Loucy (cell line): ENCODE measurements around the gene ARHGEF25.

ENCODE experiments used
- H2AFZ ChIP-seq: fragments of 200-600 bp; sonication (generic); 2 replicates; pipeline ENCODE4 v1.6.0; 2016; ENCODE audit warnings: antibody characterized with exemption, mild to moderate bottlenecking, low read length, moderate library complexity
- H3F3A ChIP-seq: fragments of 200-600 bp; 2 replicates; pipeline ENCODE4 v1.6.0; 2016; ENCODE audit warnings: antibody characterized with exemption, low read depth, mild to moderate bottlenecking
- H3K27me3 ChIP-seq: fragments of 200-600 bp; sonication (generic); 2 replicates; pipeline ENCODE4 v1.6.1; 2014; ENCODE audit warnings: low read length, mild to moderate bottlenecking; ENCODE audit not compliant: insufficient read depth, poor library complexity, severe bottlenecking
- H3K36me3 ChIP-seq: fragments of 200-600 bp; sonication (generic); 2 replicates; pipeline ENCODE4 v1.6.1; 2016; ENCODE audit warnings: low read length; ENCODE audit not compliant: insufficient read depth
- H3K4me1 ChIP-seq: fragments of 200-600 bp; sonication (generic); 2 replicates; pipeline ENCODE4 v1.5.1; 2014; ENCODE audit warnings: low read length, mild to moderate bottlenecking; ENCODE audit not compliant: insufficient read depth, poor library complexity, severe bottlenecking
- H3K4me2 ChIP-seq: fragments of 200-600 bp; sonication (generic); 2 replicates; pipeline ENCODE4 v1.6.0; 2014; ENCODE audit warnings: antibody characterized with exemption, low read length, low read depth, mild to moderate bottlenecking; ENCODE audit not compliant: poor library complexity, severe bottlenecking
- H3K4me3 ChIP-seq: fragments of 200-600 bp; sonication (generic); 2 replicates; pipeline ENCODE4 v1.5.1; 2014; ENCODE audit warnings: low read length, mild to moderate bottlenecking, mixed read lengths; ENCODE audit not compliant: poor library complexity, severe bottlenecking
- H3K79me2 ChIP-seq: fragments of 200-600 bp; sonication (generic); 2 replicates; pipeline ENCODE4 v1.6.1; 2014; ENCODE audit warnings: low read length; ENCODE audit not compliant: insufficient read depth
- H3K9ac ChIP-seq: fragments of 200-600 bp; sonication (generic); 2 replicates; pipeline ENCODE4 v1.6.0; 2014; ENCODE audit warnings: mild to moderate bottlenecking, low read depth, low read length, moderate library complexity; ENCODE audit not compliant: poor library complexity, severe bottlenecking
- H3K9me2 ChIP-seq: fragments of 200-600 bp; sonication (generic); replicated peaks from 2 replicates; pipeline ENCODE4 v1.6.1; 2016; ENCODE audit warnings: low read depth, low read length, mixed read lengths
- H3K9me3 ChIP-seq: fragments of 200-600 bp; sonication (generic); 2 replicates; pipeline ENCODE4 v1.6.1; 2014; ENCODE audit warnings: mild to moderate bottlenecking, antibody characterized with exemption, low read length, low read depth; ENCODE audit not compliant: insufficient read depth
- H4K20me1 ChIP-seq: fragments of 200-600 bp; sonication (generic); 2 replicates; pipeline ENCODE4 v1.6.0; 2014; ENCODE audit warnings: antibody characterized with exemption, low read length, mild to moderate bottlenecking; ENCODE audit not compliant: insufficient read depth, poor library complexity, severe bottlenecking
- EZH2phosphoT487 ChIP-seq: fragments of 200-600 bp; IDR thresholded peaks from 2 replicates; pipeline ENCODE4 v1.6.1; 2018; ENCODE audit warnings: antibody characterized with exemption, mild to moderate bottlenecking, moderate library complexity, borderline replicate concordance
- TF ChIP-seq, protein P1 (sequence below): fragments of 200-600 bp; sonication (generic); conservative IDR thresholded peaks from 2 replicates; pipeline ENCODE4 v1.5.1; 2014; ENCODE audit warnings: mild to moderate bottlenecking, antibody characterized with exemption, low read length

The ARHGEF25 gene

DNA sequence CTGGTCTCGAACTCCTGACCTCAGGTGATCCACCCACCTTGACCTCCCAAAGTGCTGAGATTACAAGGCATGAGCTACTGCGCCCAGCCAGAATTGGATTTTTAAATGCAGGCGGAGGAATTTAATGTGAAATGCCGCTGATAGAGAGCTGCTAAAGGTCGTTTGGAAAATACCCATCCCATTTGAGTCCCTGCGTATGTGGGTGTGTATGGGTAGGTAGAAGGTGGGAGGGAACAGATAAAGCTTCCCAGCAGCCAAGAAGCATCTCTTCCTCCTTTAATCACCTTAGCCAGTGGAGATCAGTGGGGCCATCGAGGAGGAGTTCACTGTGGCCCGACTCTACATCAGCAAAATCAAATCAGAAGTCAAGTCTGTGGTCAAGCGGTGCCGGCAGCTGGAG lies 36.4 kb upstream of the ARHGEF25 start:
- TF ChIP-seq, protein P1, sequence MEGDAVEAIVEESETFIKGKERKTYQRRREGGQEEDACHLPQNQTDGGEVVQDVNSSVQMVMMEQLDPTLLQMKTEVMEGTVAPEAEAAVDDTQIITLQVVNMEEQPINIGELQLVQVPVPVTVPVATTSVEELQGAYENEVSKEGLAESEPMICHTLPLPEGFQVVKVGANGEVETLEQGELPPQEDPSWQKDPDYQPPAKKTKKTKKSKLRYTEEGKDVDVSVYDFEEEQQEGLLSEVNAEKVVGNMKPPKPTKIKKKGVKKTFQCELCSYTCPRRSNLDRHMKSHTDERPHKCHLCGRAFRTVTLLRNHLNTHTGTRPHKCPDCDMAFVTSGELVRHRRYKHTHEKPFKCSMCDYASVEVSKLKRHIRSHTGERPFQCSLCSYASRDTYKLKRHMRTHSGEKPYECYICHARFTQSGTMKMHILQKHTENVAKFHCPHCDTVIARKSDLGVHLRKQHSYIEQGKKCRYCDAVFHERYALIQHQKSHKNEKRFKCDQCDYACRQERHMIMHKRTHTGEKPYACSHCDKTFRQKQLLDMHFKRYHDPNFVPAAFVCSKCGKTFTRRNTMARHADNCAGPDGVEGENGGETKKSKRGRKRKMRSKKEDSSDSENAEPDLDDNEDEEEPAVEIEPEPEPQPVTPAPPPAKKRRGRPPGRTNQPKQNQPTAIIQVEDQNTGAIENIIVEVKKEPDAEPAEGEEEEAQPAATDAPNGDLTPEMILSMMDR, result no peak
- no peak for TF ChIP-seq EZH2phosphoT487
- Histone ChIP-seq H3K4me3 (no peak overlapping the region), H3K79me2 (no peaks in the 10 kb centered on the region), H3K27me3 (no peaks in the 10 kb centered on the region), H3K4me2 (no peak overlapping the region), H3K9ac (no peak overlapping the region), H3K9me2 (no peaks in the 10 kb centered on the region), H3K36me3 (no peaks in the 10 kb centered on the region), H2AFZ (no peak overlapping the region), H3K9me3 (no peaks in the 10 kb centered on the region), H3K4me1 (no peaks in the 10 kb centered on the region), H3F3A (no peaks in the 10 kb centered on the region), H4K20me1 (no peaks in the 10 kb centered on the region)

DNA sequence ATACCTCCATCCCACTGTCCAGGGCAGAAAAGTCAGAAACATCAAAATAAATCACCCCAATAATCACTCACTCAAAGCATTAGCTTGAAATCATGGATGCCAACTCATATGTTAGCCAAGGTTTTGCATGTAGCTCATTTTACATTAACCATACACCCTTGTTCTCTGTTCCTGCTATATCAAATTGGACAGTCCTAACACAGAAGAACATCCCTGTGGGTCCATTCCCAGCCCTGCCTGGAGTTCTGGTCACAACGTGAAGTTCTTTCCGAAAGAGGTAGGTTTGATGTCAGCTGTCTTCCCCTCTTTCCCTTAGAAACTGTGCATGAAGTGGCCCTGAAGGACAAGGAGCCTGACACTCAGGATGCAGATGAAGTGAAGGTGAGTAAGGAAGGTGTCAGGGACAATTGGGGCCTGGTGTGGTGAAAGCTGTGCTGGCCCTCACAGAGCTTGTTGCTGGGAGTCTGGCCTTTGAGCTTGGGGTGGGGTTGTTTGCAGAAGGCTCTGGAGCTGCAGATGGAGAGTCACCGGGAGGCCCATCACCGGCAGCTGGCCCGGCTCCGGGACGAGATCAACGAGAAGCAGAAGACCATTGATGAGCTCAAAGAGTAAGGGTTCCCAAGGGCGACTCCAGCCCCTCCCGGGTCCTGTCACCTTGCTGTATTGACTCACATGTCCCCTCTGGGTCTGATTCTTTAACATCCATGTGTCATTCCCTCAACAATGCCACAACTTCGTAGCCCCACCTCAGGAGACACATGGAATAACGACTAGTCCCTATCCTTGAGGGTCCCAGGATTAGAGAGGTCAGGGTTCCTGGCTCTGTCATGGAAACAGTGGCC lies 35.2 kb upstream of the ARHGEF25 start:
- no peak for TF ChIP-seq EZH2phosphoT487
- TF ChIP-seq, protein P1, result no peak
- Histone ChIP-seq H3K4me1 (peaks cover 5% of the 10 kb centered on the region), H3K9me2 (no peaks in the 10 kb centered on the region)

DNA sequence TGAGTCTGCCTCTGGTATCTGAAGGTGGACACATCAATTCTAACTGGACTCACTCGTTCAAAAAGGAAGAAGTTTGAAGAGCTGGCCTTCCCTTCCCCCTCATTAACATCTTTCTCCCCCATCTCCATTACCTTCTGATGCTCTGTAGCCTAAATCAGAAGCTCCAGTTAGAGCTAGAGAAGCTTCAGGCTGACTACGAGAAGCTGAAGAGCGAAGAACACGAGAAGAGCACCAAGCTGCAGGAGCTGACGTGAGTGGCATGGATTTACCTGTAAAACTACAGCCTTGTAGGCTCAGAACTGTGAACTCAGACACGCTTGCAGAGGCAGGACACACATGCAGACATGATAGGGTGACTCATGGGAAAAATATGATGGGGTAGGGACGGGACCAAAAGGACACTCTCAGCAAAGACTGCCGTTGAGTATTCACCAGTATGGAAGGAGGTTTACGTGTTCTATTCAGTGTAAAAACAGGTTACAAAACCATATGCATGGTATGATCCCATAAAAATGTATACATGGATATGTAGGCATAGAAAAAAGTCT lies 34.5 kb upstream of the ARHGEF25 start:
- no peaks in the 10 kb centered on the region for H3K9me3 ChIP-seq
- H3F3A ChIP-seq, result no peaks in the 10 kb centered on the region
- no peak overlapping the region for H2AFZ ChIP-seq
- peaks cover 5% of the 10 kb centered on the region for H3K4me1 ChIP-seq
- no peak overlapping the region for H3K4me3 ChIP-seq
- no peaks in the 10 kb centered on the region for H3K36me3 ChIP-seq
- no peaks in the 10 kb centered on the region for H3K79me2 ChIP-seq
- no peaks in the 10 kb centered on the region for H4K20me1 ChIP-seq
- TF ChIP-seq EZH2phosphoT487, result no peak
- TF ChIP-seq, protein P1, result no peak
- H3K27me3 ChIP-seq, result no peaks in the 10 kb centered on the region
- H3K9me2 ChIP-seq, result no peaks in the 10 kb centered on the region
- no peak overlapping the region for H3K4me2 ChIP-seq
- H3K9ac ChIP-seq, result no peak overlapping the region

More for the DNA sequence above, 35.2 kb upstream of the ARHGEF25 start:
- H3K27me3 ChIP-seq, result no peaks in the 10 kb centered on the region
- H3F3A ChIP-seq, result no peaks in the 10 kb centered on the region
- no peaks in the 10 kb centered on the region for H4K20me1 ChIP-seq
- H3K79me2 ChIP-seq, result no peaks in the 10 kb centered on the region
- no peak overlapping the region for H3K4me2 ChIP-seq
- no peaks in the 10 kb centered on the region for H3K9me3 ChIP-seq
- no peaks in the 10 kb centered on the region for H3K36me3 ChIP-seq
- no peak overlapping the region for H2AFZ ChIP-seq
- no peak overlapping the region for H3K9ac ChIP-seq
- H3K4me3 ChIP-seq, result no peak overlapping the region
